Smooth muscle cell (in vitro differentiated cells): ENCODE measurements around the gene EXOC3. TPM values are rescaled to one million over a fixed set of nuclear protein-coding genes. Genes with fewer than 3 reads are reported as not detected.
"Not testable (repeated sequence)": the region's sequence is repeated elsewhere in the genome, so short reads cannot be mapped to it uniquely, and the experiment has no call there.

Source experiments
- DNase-seq: peaks from one replicate; lab custom pipeline; 2025; ENCODE audit not compliant: unreplicated experiment; lab: John Stamatoyannopoulos, UW
- H2AFZ ChIP-seq: fragments of 200-600 bp; sonication (generic); 2 replicates; pipeline ENCODE4 v1.6.0; 2016; ENCODE audit warnings: antibody characterized with exemption, low read depth, mild to moderate bottlenecking
- H3F3A ChIP-seq: fragments of 200-600 bp; sonication (generic); 2 replicates; pipeline ENCODE4 v1.6.0; 2017; ENCODE audit warnings: antibody characterized with exemption, low read depth
- H3K27ac ChIP-seq: fragments of 200-600 bp; sonication (generic); 2 replicates; pipeline ENCODE4 v1.5.1; 2016; ENCODE audit warnings: low read depth, mild to moderate bottlenecking
- H3K27me3 ChIP-seq: fragments of 200-600 bp; sonication (generic); 2 replicates; pipeline ENCODE4 v1.6.1; 2016; ENCODE audit warnings: low read depth, mild to moderate bottlenecking
- H3K36me3 ChIP-seq: fragments of 200-600 bp; sonication (generic); 2 replicates; pipeline ENCODE4 v1.5.1; 2016; ENCODE audit warnings: low read depth
- H3K4me1 ChIP-seq: fragments of 200-600 bp; sonication (generic); 2 replicates; pipeline ENCODE4 v1.5.1; 2016; ENCODE audit warnings: low read depth
- H3K4me2 ChIP-seq: fragments of 200-600 bp; sonication (generic); 2 replicates; pipeline ENCODE4 v1.6.0; 2016; ENCODE audit warnings: mild to moderate bottlenecking
- H3K4me3 ChIP-seq: fragments of 200-600 bp; sonication (generic); 2 replicates; pipeline ENCODE4 v1.5.1; 2016; ENCODE audit warnings: mild to moderate bottlenecking
- H3K79me2 ChIP-seq: fragments of 200-600 bp; sonication (generic); 2 replicates; pipeline ENCODE4 v1.6.0; 2016; ENCODE audit warnings: low read depth, mild to moderate bottlenecking
- H3K9ac ChIP-seq: fragments of 200-600 bp; sonication (generic); 2 replicates; pipeline ENCODE4 v1.6.0; 2016; ENCODE audit warnings: low read depth
- H3K9me3 ChIP-seq: fragments of 200-600 bp; sonication (generic); replicated peaks from 2 replicates; pipeline ENCODE4 v1.5.1; 2016; ENCODE audit warnings: low read depth
- H4K20me1 ChIP-seq: fragments of 200-600 bp; sonication (generic); 2 replicates; pipeline ENCODE4 v1.6.0; 2016; ENCODE audit warnings: low read depth
- WGBS: methylation state at CpG from one replicate; pipeline ENCODE4 v1.1.7; 2016; ENCODE audit warnings: low lambda C conversion rate; 5-methylcytosine and 5-hydroxymethylcytosine counted together
- polyA plus RNA-seq: library from polyadenylated mRNA; unstranded; fragments of >200 nt; fragmentation: Nextera tagmentation; extraction: Ambion mirVana; gene quantifications from 2 replicates; pipeline ENCODE4 v1.2.1, GENCODE V29; 2016
- total RNA-seq: library from RNA; depleted of rRNA; stranded (reverse); fragments of >200 nt; gene quantifications from 2 replicates; pipeline ENCODE4 v1.2.3, GENCODE V29; 2014
- TF ChIP-seq, protein P1 (sequence below): fragments of 200-600 bp; sonication (generic); IDR thresholded peaks from 2 replicates; pipeline ENCODE4 v1.5.1; 2017; ENCODE audit warnings: borderline replicate concordance, mild to moderate bottlenecking, antibody characterized with exemption; ENCODE audit not compliant: insufficient read depth, poor library complexity, severe bottlenecking

The EXOC3 gene
- total and polyA plus RNA-seq, 2 experiments from 2014 or later = 23.6 to 30.5 TPM

DNA sequence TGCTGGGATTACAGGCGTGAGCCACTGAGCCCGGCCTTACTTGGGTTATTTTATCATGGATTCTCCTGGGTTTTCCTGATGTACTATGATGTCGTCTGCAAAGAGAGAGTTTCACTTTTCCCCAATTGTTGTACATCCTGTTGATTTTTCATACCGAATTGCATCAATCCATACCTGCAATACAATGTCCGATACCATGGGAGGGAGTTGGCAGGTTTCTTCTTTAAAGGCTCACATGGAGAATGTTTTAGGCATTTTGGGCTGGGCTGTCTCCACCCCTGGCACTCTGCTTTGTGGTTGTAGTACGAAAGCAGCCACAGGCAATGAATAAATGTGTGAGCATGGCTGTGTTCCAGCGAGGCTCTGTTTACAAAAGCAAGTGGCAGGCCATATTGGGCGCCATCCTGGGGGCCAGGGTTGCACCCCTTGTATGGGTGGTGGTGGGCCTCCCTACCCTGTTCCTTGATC is 35.1 kb upstream of the EXOC3 start:
- H3K4me1 ChIP-seq = no peaks in the 10 kb centered on the region
- WGBS = 80% methylated on average over 8 of the region's 8 CpGs
- H3K27me3 ChIP-seq = no peaks in the 10 kb centered on the region
- no peaks in the 10 kb centered on the region for H3K9me3 ChIP-seq
- H3K4me2 ChIP-seq = no peak overlapping the region
- no peak overlapping the region for H2AFZ ChIP-seq
- H3F3A ChIP-seq = peaks cover 5% of the 10 kb centered on the region
- H3K4me3 ChIP-seq = no peak overlapping the region
- H3K79me2 ChIP-seq = no peaks in the 10 kb centered on the region
- H4K20me1 ChIP-seq = no peaks in the 10 kb centered on the region
- H3K9ac ChIP-seq = no peak overlapping the region
- DNase-seq = no peak
- TF ChIP-seq, protein P1, sequence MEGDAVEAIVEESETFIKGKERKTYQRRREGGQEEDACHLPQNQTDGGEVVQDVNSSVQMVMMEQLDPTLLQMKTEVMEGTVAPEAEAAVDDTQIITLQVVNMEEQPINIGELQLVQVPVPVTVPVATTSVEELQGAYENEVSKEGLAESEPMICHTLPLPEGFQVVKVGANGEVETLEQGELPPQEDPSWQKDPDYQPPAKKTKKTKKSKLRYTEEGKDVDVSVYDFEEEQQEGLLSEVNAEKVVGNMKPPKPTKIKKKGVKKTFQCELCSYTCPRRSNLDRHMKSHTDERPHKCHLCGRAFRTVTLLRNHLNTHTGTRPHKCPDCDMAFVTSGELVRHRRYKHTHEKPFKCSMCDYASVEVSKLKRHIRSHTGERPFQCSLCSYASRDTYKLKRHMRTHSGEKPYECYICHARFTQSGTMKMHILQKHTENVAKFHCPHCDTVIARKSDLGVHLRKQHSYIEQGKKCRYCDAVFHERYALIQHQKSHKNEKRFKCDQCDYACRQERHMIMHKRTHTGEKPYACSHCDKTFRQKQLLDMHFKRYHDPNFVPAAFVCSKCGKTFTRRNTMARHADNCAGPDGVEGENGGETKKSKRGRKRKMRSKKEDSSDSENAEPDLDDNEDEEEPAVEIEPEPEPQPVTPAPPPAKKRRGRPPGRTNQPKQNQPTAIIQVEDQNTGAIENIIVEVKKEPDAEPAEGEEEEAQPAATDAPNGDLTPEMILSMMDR = no peak
- no peaks in the 10 kb centered on the region for H3K36me3 ChIP-seq
- no peak overlapping the region for H3K27ac ChIP-seq

DNA sequence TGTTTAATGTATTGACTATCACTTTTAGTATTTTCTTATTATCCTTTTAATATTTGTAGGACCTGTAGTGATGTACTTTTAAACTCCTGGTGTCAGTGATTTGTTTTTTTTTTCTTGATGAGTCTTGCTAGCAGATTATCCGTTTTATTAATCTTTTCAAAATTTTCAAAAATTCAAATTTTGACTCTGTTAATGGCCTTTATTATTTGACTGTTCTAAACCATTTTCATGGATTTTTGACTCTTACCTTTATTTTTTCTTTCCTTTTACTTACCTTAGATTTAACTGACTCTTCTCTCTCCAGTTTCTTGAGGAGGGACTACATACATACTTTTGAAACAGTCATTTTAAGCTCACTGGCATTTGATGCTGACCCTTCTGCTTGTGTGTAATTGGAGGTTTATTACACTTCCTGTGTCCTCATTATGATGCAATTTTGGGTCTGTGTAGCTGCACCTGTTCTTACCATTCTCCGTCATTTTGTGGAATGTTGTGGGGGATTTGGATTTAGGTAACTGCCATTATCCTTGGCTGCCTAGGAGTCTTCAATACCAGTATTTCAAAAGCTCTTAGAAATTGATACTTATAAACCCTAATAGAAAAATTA is 32.0 kb upstream of the EXOC3 start:
- peaks cover 12% of the 10 kb centered on the region for H3K4me1 ChIP-seq
- H2AFZ ChIP-seq = no peak overlapping the region
- H3K79me2 ChIP-seq = no peaks in the 10 kb centered on the region
- no peaks in the 10 kb centered on the region for H3K36me3 ChIP-seq
- no peaks in the 10 kb centered on the region for H4K20me1 ChIP-seq
- H3K9ac ChIP-seq = no peak overlapping the region
- TF ChIP-seq, protein P1 = no peak
- no peak for DNase-seq
- WGBS = 83% methylated on average over 2 of the region's 2 CpGs
- H3K4me2 ChIP-seq = no peak overlapping the region
- no peak overlapping the region for H3K4me3 ChIP-seq
- H3K9me3 ChIP-seq = no peaks in the 10 kb centered on the region
- peaks cover 15% of the 10 kb centered on the region for H3F3A ChIP-seq
- H3K27ac ChIP-seq = peak overlapping the region; percentile 89
- H3K27me3 ChIP-seq = no peaks in the 10 kb centered on the region

DNA sequence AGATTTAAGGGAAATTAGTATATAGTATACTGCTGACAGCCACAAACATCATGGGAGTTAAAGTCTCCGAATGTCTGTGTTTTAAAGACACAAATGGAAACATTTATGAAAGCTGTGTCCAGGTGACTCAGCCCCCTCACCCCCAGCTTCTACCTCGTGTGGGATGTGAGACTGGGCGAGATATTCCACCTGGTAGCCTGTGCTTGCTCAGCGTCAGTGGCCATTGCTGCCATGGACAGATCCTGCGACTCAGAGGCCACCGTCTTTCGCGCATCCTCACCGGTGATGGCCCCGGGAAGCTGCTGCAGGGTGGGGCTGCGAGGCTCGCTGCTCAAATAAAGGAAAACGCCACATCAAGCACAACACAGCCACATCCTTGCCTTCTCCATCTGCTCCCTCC is 31.2 kb upstream of the EXOC3 start:
- Histone ChIP-seq H3K9me3 (no peaks in the 10 kb centered on the region), H3K79me2 (no peaks in the 10 kb centered on the region), H3K9ac (peak overlapping the region; percentile 6), H3K4me3 (no peak overlapping the region), H2AFZ (no peak overlapping the region), H3K27ac (peak overlapping the region; percentile 89), H3K36me3 (no peaks in the 10 kb centered on the region), H3K4me2 (no peak overlapping the region), H3F3A (peaks cover 17% of the 10 kb centered on the region), H3K27me3 (no peaks in the 10 kb centered on the region), H4K20me1 (no peaks in the 10 kb centered on the region), H3K4me1 (peaks cover 15% of the 10 kb centered on the region)
- WGBS = 74% methylated on average over 13 of the region's 13 CpGs
- TF ChIP-seq, protein P1 = no peak
- DNase-seq = no peak

DNA sequence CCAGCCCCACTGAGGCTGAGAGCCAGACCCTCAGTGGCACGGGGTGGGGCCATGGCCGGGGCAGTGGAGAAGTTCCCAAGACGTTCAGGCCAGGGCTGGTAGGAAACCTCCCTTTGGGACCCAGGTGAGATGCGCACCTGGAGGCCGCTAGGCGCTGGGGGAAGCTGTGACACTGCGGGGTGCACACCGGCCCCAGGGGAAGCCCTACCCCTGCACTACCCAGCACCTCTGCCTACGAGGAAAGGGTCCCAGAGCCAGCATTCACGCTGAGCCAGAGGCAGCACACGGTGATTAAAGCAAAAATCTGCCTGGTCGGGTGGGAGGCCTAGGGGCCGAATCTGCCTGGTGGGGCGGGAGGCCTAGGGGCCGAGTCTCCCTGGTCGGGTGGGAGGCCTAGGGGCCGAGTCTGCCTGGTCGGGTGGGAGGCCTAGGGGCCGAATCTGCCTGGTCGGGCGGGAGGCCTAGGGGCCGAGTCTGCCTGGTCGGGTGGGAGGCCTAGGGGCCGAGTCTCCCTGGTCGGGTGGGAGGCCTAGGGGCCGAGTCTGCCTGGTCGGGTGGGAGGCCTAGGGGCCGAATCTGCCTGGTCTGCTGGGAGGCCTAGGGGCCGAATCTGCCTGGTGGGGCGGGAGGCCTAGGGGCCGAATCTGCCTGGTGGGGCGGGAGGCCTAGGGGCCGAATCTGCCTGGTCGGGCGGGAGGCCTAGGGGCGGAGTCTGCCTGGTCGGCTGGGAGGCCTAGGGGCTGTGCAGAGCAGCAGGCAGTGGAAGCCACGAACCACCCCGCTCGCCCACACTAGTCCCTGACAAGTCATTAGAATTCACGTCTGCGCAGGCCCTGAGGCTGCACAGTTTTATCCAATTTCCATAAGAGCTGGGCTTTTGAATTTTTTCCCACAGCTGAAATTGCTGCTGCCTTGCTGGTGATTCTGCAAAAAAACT is 27.7 kb upstream of the EXOC3 start:
- not testable (repeated sequence) for H4K20me1 ChIP-seq, H3K4me3 ChIP-seq, H3K79me2 ChIP-seq, H3K9me3 ChIP-seq, H2AFZ ChIP-seq, H3K36me3 ChIP-seq, H3K27me3 ChIP-seq
- peak overlapping the region; percentile 89 for H3K27ac ChIP-seq
- H3K9ac ChIP-seq = peak overlapping the region; percentile 85
- H3F3A ChIP-seq = peaks cover 17% of the 10 kb centered on the region
- peak overlapping the region; percentile 61 for H3K4me2 ChIP-seq
- WGBS = 47% methylated on average over 19 of the region's 42 CpGs
- peak; percentile 57 for DNase-seq
- H3K4me1 ChIP-seq = peaks cover 26% of the 10 kb centered on the region
